ENCODE measurements around the gene ZC3H12A.
A peak's percentile ranks its signal among the peaks of the same experiment; 100 is the strongest.

The ZC3H12A gene

GRCh38 chr1:37486680-37487618, 12.6 kb downstream of the ZC3H12A start:
- peaks cover 41% of the 10 kb centered on the region for H3K36me3 ChIP-seq (ENCODE audit: control insufficient read depth, low read length)
- H3K79me2 ChIP-seq (ENCODE audit: control insufficient read depth, low read length) = no peaks in the 10 kb centered on the region
- H3K9me2 ChIP-seq (replicated peaks; ENCODE audit: control insufficient read depth, low read length) = no peaks in the 10 kb centered on the region
- H3K9me3 ChIP-seq (ENCODE audit: control insufficient read depth, insufficient read depth, low read length) = no peaks in the 10 kb centered on the region
- H3K27ac ChIP-seq (ENCODE audit: low read depth, low read length) = peak overlapping the region; percentile 9; the same call in 1 of the 2 replicates
- peaks cover 4% of the 10 kb centered on the region for H3F3A ChIP-seq (ENCODE audit: control insufficient read depth, insufficient read depth)
- no peak overlapping the region for H3K4me3 ChIP-seq (ENCODE audit: low read length)
- no peaks in the 10 kb centered on the region for H3K27me3 ChIP-seq (ENCODE audit: control insufficient read depth, low read length)
- TF ChIP-seq CTCF (IDR thresholded peaks at IDR 0.05; ENCODE audit: low read depth, low read length, poor library complexity, severe bottlenecking) (peak; percentile 98), EZH2phosphoT487 (IDR thresholded peaks at IDR 0.05; ENCODE audit: borderline replicate concordance, low read length) (no peak)
- 0 out of 2 replicates have a peak, but pooled peaks cover 4% of the 10 kb centered on the region for H4K20me1 ChIP-seq (ENCODE audit: control insufficient read depth, insufficient read depth, low read depth, low read length)
- H3K4me2 ChIP-seq (ENCODE audit: low read length) = peak overlapping the region; percentile 1; the same call in 1 of the 2 replicates
- H3K4me1 ChIP-seq (ENCODE audit: control insufficient read depth, low read length) = peaks cover 15% of the 10 kb centered on the region

GRCh38 chr1:37487619-37487984, 13.2 kb downstream of the ZC3H12A start:
- Histone ChIP-seq H3K27me3 (ENCODE audit: control insufficient read depth, low read length) (no peaks in the 10 kb centered on the region), H3K4me1 (ENCODE audit: control insufficient read depth, low read length) (peaks cover 15% of the 10 kb centered on the region), H3K36me3 (ENCODE audit: control insufficient read depth, low read length) (peaks cover 37% of the 10 kb centered on the region), H3F3A (ENCODE audit: control insufficient read depth, insufficient read depth) (peaks cover 4% of the 10 kb centered on the region), H4K20me1 (ENCODE audit: control insufficient read depth, insufficient read depth, low read depth, low read length) (0 out of 2 replicates have a peak, but pooled peaks cover 4% of the 10 kb centered on the region), H3K9me2 (replicated peaks; ENCODE audit: control insufficient read depth, low read length) (no peaks in the 10 kb centered on the region), H3K9me3 (ENCODE audit: control insufficient read depth, insufficient read depth, low read length) (no peaks in the 10 kb centered on the region), H3K4me3 (ENCODE audit: low read length) (no peak overlapping the region), H3K27ac (ENCODE audit: low read depth, low read length) (no peak overlapping the region), H3K4me2 (ENCODE audit: low read length) (no peak overlapping the region), H3K79me2 (ENCODE audit: control insufficient read depth, low read length) (no peaks in the 10 kb centered on the region)
- TF ChIP-seq CTCF (IDR thresholded peaks at IDR 0.05; ENCODE audit: low read depth, low read length, poor library complexity, severe bottlenecking) (peak; percentile 4), EZH2phosphoT487 (IDR thresholded peaks at IDR 0.05; ENCODE audit: borderline replicate concordance, low read length) (no peak)

GRCh38 chr1:37493336-37494098, 19.1 kb downstream of the ZC3H12A start:
- H3K4me1 ChIP-seq (ENCODE audit: control insufficient read depth, low read length) = no peaks in the 10 kb centered on the region
- TF ChIP-seq CTCF (IDR thresholded peaks at IDR 0.05; ENCODE audit: low read depth, low read length, poor library complexity, severe bottlenecking) = no peak
- TF ChIP-seq EZH2phosphoT487 (IDR thresholded peaks at IDR 0.05; ENCODE audit: borderline replicate concordance, low read length) = no peak
- H3F3A ChIP-seq (ENCODE audit: control insufficient read depth, insufficient read depth) = no peaks in the 10 kb centered on the region
- H3K36me3 ChIP-seq (ENCODE audit: control insufficient read depth, low read length) = peaks cover 35% of the 10 kb centered on the region
- no peak overlapping the region for H3K27ac ChIP-seq (ENCODE audit: low read depth, low read length)
- H3K27me3 ChIP-seq (ENCODE audit: control insufficient read depth, low read length) = no peaks in the 10 kb centered on the region
- no peaks in the 10 kb centered on the region for H3K79me2 ChIP-seq (ENCODE audit: control insufficient read depth, low read length)
- no peaks in the 10 kb centered on the region for H3K9me3 ChIP-seq (ENCODE audit: control insufficient read depth, insufficient read depth, low read length)
- no peak overlapping the region for H3K4me3 ChIP-seq (ENCODE audit: low read length)
- no peak overlapping the region for H3K4me2 ChIP-seq (ENCODE audit: low read length)
- no peaks in the 10 kb centered on the region for H3K9me2 ChIP-seq (replicated peaks; ENCODE audit: control insufficient read depth, low read length)
- no peaks in the 10 kb centered on the region for H4K20me1 ChIP-seq (ENCODE audit: control insufficient read depth, insufficient read depth, low read depth, low read length)
